ENCODE measurements around the gene SPC24. TPM values are rescaled to one million over a fixed set of nuclear protein-coding genes. Genes with fewer than 3 reads are reported as not detected.

The SPC24 gene
- total RNA-seq, 2 experiments from 2014 or later, result 60.5 to 70.9 TPM

DNA sequence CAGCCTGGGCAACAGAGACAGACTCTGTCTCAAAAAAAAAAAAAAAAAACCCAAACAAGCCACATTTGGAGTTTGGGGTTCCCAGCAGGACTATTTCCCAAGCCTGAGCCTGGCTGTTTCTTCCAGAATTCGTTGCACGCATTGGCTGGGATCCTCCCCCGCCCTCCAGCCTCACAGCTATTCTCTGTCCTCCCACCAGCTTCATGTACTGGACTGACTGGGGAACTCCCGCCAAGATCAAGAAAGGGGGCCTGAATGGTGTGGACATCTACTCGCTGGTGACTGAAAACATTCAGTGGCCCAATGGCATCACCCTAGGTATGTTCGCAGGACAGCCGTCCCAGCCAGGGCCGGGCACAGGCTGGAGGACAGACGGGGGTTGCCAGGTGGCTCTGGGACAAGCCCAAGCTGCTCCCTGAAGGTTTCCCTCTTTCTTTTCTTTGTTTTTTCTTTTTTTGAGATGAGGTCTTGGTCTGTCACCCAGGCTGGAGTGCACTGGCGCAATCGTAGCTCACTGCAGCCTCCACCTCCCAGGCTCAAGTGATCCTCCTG is 39.6 kb downstream of the SPC24 start:
- H3K4me3 Mint-ChIP-seq, result no peak overlapping the region
- H3K27me3 Mint-ChIP-seq, result no peaks in the 10 kb centered on the region
- no peak overlapping the region for H3K27ac Mint-ChIP-seq
- ATAC-seq (no peak), DNase-seq (no peak)
- ChIA-PET POLR2A (interaction anchor here (0.7 to 1.7 kb wide), 6 partner anchors 10 to 26 kb away, joined by 4 to 5 read pairs (median 4); partner anchors contain the start of gene LDLR), CTCF (interaction anchor here (0.9 to 2.1 kb wide), 2 partner anchors 10 to 80 kb away, joined by 3 to 6 read pairs; no protein-coding TSS in a partner anchor)
- H3K36me3 Mint-ChIP-seq (ENCODE audit: low read depth), result peaks cover 62% of the 10 kb centered on the region
- no peaks in the 10 kb centered on the region for H3K4me1 Mint-ChIP-seq (ENCODE audit: low read depth)
- H3K9me3 Mint-ChIP-seq, result no peaks in the 10 kb centered on the region
- intact Hi-C loops (cut with micrococcal nuclease), result no loop called here
- TF ChIP-seq, protein P1, sequence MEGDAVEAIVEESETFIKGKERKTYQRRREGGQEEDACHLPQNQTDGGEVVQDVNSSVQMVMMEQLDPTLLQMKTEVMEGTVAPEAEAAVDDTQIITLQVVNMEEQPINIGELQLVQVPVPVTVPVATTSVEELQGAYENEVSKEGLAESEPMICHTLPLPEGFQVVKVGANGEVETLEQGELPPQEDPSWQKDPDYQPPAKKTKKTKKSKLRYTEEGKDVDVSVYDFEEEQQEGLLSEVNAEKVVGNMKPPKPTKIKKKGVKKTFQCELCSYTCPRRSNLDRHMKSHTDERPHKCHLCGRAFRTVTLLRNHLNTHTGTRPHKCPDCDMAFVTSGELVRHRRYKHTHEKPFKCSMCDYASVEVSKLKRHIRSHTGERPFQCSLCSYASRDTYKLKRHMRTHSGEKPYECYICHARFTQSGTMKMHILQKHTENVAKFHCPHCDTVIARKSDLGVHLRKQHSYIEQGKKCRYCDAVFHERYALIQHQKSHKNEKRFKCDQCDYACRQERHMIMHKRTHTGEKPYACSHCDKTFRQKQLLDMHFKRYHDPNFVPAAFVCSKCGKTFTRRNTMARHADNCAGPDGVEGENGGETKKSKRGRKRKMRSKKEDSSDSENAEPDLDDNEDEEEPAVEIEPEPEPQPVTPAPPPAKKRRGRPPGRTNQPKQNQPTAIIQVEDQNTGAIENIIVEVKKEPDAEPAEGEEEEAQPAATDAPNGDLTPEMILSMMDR (IDR thresholded peaks at IDR 0.05), result no peak

GRCh38 chr19:11115042-11115441 is 40.5 kb downstream of the SPC24 start:
- intact Hi-C loops (cut with micrococcal nuclease), result no loop called here

DNA sequence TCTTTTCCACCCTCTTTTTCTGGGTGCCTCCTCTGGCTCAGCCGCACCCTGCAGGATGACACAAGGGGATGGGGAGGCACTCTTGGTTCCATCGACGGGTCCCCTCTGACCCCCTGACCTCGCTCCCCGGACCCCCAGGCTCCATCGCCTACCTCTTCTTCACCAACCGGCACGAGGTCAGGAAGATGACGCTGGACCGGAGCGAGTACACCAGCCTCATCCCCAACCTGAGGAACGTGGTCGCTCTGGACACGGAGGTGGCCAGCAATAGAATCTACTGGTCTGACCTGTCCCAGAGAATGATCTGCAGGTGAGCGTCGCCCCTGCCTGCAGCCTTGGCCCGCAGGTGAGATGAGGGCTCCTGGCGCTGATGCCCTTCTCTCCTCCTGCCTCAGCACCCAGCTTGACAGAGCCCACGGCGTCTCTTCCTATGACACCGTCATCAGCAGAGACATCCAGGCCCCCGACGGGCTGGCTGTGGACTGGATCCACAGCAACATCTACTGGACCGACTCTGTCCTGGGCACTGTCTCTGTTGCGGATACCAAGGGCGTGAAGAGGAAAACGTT is 42.4 kb downstream of the SPC24 start:
- H3K27me3 Mint-ChIP-seq, result no peaks in the 10 kb centered on the region
- H3K4me1 Mint-ChIP-seq (ENCODE audit: low read depth), result no peaks in the 10 kb centered on the region
- peaks cover 63% of the 10 kb centered on the region for H3K36me3 Mint-ChIP-seq (ENCODE audit: low read depth)
- DNase-seq, result no peak
- ChIA-PET CTCF (no interaction called here), POLR2A (interaction anchor here (1.0 kb wide), 1 partner anchor 17 kb away, joined by 3 read pairs; no protein-coding TSS in a partner anchor)
- no peak for ATAC-seq
- H3K9me3 Mint-ChIP-seq, result no peaks in the 10 kb centered on the region
- intact Hi-C loops (cut with micrococcal nuclease), result no loop called here
- H3K4me3 Mint-ChIP-seq, result no peak overlapping the region
- TF ChIP-seq, protein P1 (IDR thresholded peaks at IDR 0.05), result no peak
- no peak overlapping the region for H3K27ac Mint-ChIP-seq

More at GRCh38 chr19:11115042-11115441, 40.5 kb downstream of the SPC24 start:
- H3K4me1 Mint-ChIP-seq (ENCODE audit: low read depth), result no peaks in the 10 kb centered on the region
- H3K27ac Mint-ChIP-seq, result no peak overlapping the region
- DNase-seq (no peak), ATAC-seq (no peak)
- H3K36me3 Mint-ChIP-seq (ENCODE audit: low read depth), result peaks cover 62% of the 10 kb centered on the region
- no peaks in the 10 kb centered on the region for H3K27me3 Mint-ChIP-seq
- POLR2A ChIA-PET, result interaction anchor here (1.3 to 1.6 kb wide), 2 partner anchors 15 to 17 kb away, joined by 4 to 5 read pairs; no protein-coding TSS in a partner anchor
- CTCF ChIA-PET, result interaction anchor here (0.9 to 1.3 kb wide), 2 partner anchors 11 kb away, joined by 3 to 6 read pairs; no protein-coding TSS in a partner anchor
- no peak overlapping the region for H3K4me3 Mint-ChIP-seq
- TF ChIP-seq, protein P1 (IDR thresholded peaks at IDR 0.05), result no peak
- H3K9me3 Mint-ChIP-seq, result no peaks in the 10 kb centered on the region

- intact Hi-C loops (cut with micrococcal nuclease), result no loop called here
- ChIA-PET POLR2A (interaction anchor here (1.4 to 1.5 kb wide), 2 partner anchors 9 to 10 kb away, joined by 3 to 5 read pairs; no protein-coding TSS in a partner anchor), CTCF (no interaction called here)
- ATAC-seq (no peak), DNase-seq (no peak)
- no peak overlapping the region for H3K4me3 Mint-ChIP-seq
- TF ChIP-seq, protein P1 (IDR thresholded peaks at IDR 0.05), result no peak
- H3K27ac Mint-ChIP-seq, result no peak overlapping the region
- no peaks in the 10 kb centered on the region for H3K9me3 Mint-ChIP-seq
- H3K27me3 Mint-ChIP-seq, result no peaks in the 10 kb centered on the region
- no peaks in the 10 kb centered on the region for H3K4me1 Mint-ChIP-seq (ENCODE audit: low read depth)
- peaks cover 55% of the 10 kb centered on the region for H3K36me3 Mint-ChIP-seq (ENCODE audit: low read depth)
Measured at GRCh38 chr19:11111771-11112144, 43.8 kb downstream of the SPC24 start.

Data from activated CD8-positive, alpha-beta T cell treated with anti-CD3 and anti-CD28 coated beads for 36 hours (primary cell).